ENCODE results near the gene CERS3. TPM values are rescaled to one million over a fixed set of nuclear protein-coding genes. Genes with fewer than 3 reads are reported as not detected.

CERS3 gene
- total and polyA plus RNA-seq, 2 experiments from 2014 or later, result not detected

- Histone ChIP-seq H3K4me1 (ENCODE audit: low read depth) (no peaks in the 10 kb centered on the region), H3K36me3 (no peaks in the 10 kb centered on the region), H3K27ac (no peak overlapping the region), H3K4me3 (no peak overlapping the region), H3K9me3 (ENCODE audit: low read depth) (no peaks in the 10 kb centered on the region), H3K27me3 (no peaks in the 10 kb centered on the region)
- no peak for DNase-seq (ENCODE audit: low read depth in 1 of 2, low spot score in 1 of 2)
- no peak for TF ChIP-seq CTCF (IDR thresholded peaks at IDR 0.05; ENCODE audit: low read depth, low read length)
These were observed 20.0 kb downstream of the CERS3 start for GRCh38 chr15:100508641-100509300.

- H3K36me3 ChIP-seq, result no peaks in the 10 kb centered on the region
- H3K27me3 ChIP-seq, result no peaks in the 10 kb centered on the region
- DNase-seq (ENCODE audit: low read depth in 1 of 2, low spot score in 1 of 2), result no peak
- H3K4me1 ChIP-seq (ENCODE audit: low read depth), result no peaks in the 10 kb centered on the region
- H3K27ac ChIP-seq, result no peak overlapping the region
- TF ChIP-seq CTCF (IDR thresholded peaks at IDR 0.05; ENCODE audit: low read depth, low read length), result no peak
- no peaks in the 10 kb centered on the region for H3K9me3 ChIP-seq (ENCODE audit: low read depth)
- H3K4me3 ChIP-seq, result no peak overlapping the region
These were observed 26.1 kb downstream of the CERS3 start for GRCh38 chr15:100502651-100503050.

- Histone ChIP-seq H3K9me3 (ENCODE audit: low read depth) (no peaks in the 10 kb centered on the region), H3K4me3 (no peak overlapping the region), H3K4me1 (ENCODE audit: low read depth) (no peaks in the 10 kb centered on the region), H3K27ac (no peak overlapping the region), H3K27me3 (no peaks in the 10 kb centered on the region), H3K36me3 (no peaks in the 10 kb centered on the region)
- TF ChIP-seq CTCF (IDR thresholded peaks at IDR 0.05; ENCODE audit: low read depth, low read length), result no peak
- no peak for DNase-seq (ENCODE audit: low read depth in 1 of 2, low spot score in 1 of 2)
These were observed 27.6 kb downstream of the CERS3 start for GRCh38 chr15:100501117-100501516.

- DNase-seq (ENCODE audit: low read depth in 1 of 2, low spot score in 1 of 2), result no peak
- TF ChIP-seq CTCF (IDR thresholded peaks at IDR 0.05; ENCODE audit: low read depth, low read length), result no peak
- Histone ChIP-seq H3K9me3 (ENCODE audit: low read depth) (no peaks in the 10 kb centered on the region), H3K4me1 (ENCODE audit: low read depth) (no peaks in the 10 kb centered on the region), H3K36me3 (no peaks in the 10 kb centered on the region), H3K27ac (no peak overlapping the region), H3K27me3 (no peaks in the 10 kb centered on the region), H3K4me3 (no peak overlapping the region)
These were observed 28.3 kb downstream of the CERS3 start for GRCh38 chr15:100500226-100500990.

GRCh38 chr15:100495861-100496260 lies 32.9 kb downstream of the CERS3 start:
- no peak for TF ChIP-seq CTCF (IDR thresholded peaks at IDR 0.05; ENCODE audit: low read depth, low read length)
- no peaks in the 10 kb centered on the region for H3K27me3 ChIP-seq
- no peaks in the 10 kb centered on the region for H3K4me1 ChIP-seq (ENCODE audit: low read depth)
- no peaks in the 10 kb centered on the region for H3K36me3 ChIP-seq
- H3K9me3 ChIP-seq (ENCODE audit: low read depth), result no peaks in the 10 kb centered on the region
- H3K27ac ChIP-seq, result no peak overlapping the region
- no peak for DNase-seq (ENCODE audit: low read depth in 1 of 2, low spot score in 1 of 2)
- H3K4me3 ChIP-seq, result no peak overlapping the region

All from cardiac muscle cell (in vitro differentiated cells and primary cell).